Pancreas (tissue), 10 donors: ENCODE results near the gene C1orf105. TPM values are rescaled to one million over a fixed set of nuclear protein-coding genes. Genes with fewer than 3 reads are reported as not detected.

ENCODE experiments used
- ATAC-seq, 4 donors: fragments of 200-7000 bp; cut with Tn5 transposase; one replicate each; pipeline versions ENCODE4 v1.8.0 to v1.9.1; 2020; ENCODE audit warnings: mild to moderate bottlenecking in 4 of 4, moderate library complexity in 4 of 4
- DNase-seq, 6 donors: peaks; one replicate each; pipeline ENCODE4 v3.0.0-alpha.2; 2020
- FAIRE-seq: peaks from 2 replicates; lab custom pipeline; 2012; peaks lifted over from hg19 to GRCh38; lab: Jason Lieb, UNC
- H3K27ac ChIP-seq, 4 donors: fragments of 200-600 bp; sonication (generic); 1 replicate in 3 of 4; 2 replicates in 1 of 4; pipeline versions ENCODE4 v1.5.0 to v1.8.0; 2020
- H3K27me3 ChIP-seq, 4 donors: fragments of 200-600 bp; one replicate each; pipeline ENCODE4 v1.8.0; 2021
- H3K36me3 ChIP-seq, 3 donors: fragments of 200-600 bp; sonication (generic) in 1 of 3; one replicate each; pipeline versions ENCODE4 v1.5.0 to v1.8.0; 2020 to 2021
- H3K4me1 ChIP-seq, 3 donors: fragments of 200-600 bp; one replicate each; pipeline ENCODE4 v1.8.0; 2021
- H3K4me3 ChIP-seq, 4 donors: fragments of 200-600 bp; sonication (generic) in 2 of 4; one replicate each; pipeline versions ENCODE4 v1.5.0 to v1.8.0; 2020 to 2021
- H3K9me3 ChIP-seq, 4 donors: fragments of 200-600 bp; one replicate each; pipeline ENCODE4 v1.8.0; 2021
- WGBS, 2 donors: extraction: QIAGEN DNeasy Blood & Tissue Kit; methylation state at CpG; one replicate each; pipeline ENCODE4 v1.1.7; 2013; 5-methylcytosine and 5-hydroxymethylcytosine counted together
- intact Hi-C, 3 donors: fragments of 100-400 bp; cut with DNase I; formaldehyde crosslinking; loops; one replicate each; pipeline versions ENCODE4 v1.11.1 to v1.14.2; 2022
- polyA plus RNA-seq, 2 donors: library from polyadenylated mRNA; stranded (reverse); fragments of 200-250 nt; gene quantifications; one replicate each; pipeline ENCODE4 v1.2.3, GENCODE V29; 2013
- total RNA-seq, 6 donors: library from RNA; stranded (reverse); fragmentation: NEBNext Ultra II Directional in 4 of 6; extraction: Animal tissue kit (Norgen Biotek cat#: 25700) in 4 of 6; gene quantifications; one replicate each; pipeline versions ENCODE4 v1.2.1 to v1.2.4, GENCODE V29; 2021 to 2023
- TF ChIP-seq, protein P1 (sequence below), 4 donors: fragments of 200-600 bp; sonication (generic) in 3 of 4; IDR thresholded peaks; one replicate each; pipeline versions ENCODE4 v1.5.0 to v1.8.0; 2021; ENCODE audit warnings: antibody characterized with exemption in 4 of 4
- donor health status: healthy with polysubstance abuse.
- donor health status: DM: no; HTN: no; CAD: no; lungs with moderate emphysema.
- donor health status: DM: no; HTN: no; CAD: no.
- donor health status: control.
- donor health status: control.
- donor health status: Bipolar disorder and iron deficiency.
- donor health status: DM: yes; HTN: yes; CAD: no.
- donor health status: DM: no; HTN: no; CAD: no.
- donor health status: DM: no; HTN: no; CAD: no.
- donor health status: DM: yes; HTN: yes; CAD: no.

The C1orf105 gene
- total and polyA plus RNA-seq, 8 donors = not detected

DNA sequence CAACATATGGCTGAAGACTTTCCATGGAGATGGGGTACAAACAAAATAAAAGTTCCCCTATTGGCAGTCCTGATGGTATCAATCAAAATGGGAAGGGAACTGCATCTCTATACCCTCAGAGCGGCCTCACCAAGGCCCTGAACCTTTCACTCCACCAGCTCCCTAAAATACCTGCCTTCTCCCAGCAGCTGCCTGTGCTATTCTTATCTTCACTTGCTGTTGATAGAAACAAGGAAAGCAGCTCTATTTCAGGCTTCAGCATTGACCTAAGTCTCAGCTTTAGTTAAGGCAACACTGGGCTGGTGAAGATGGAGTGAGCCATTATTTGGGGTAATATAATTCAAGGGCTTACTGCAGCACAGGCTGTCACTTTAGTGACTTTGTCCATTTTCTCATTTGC is 45.1 kb downstream of the C1orf105 start:
- WGBS, 2 donors = 49 to 52% methylated on average over 1 of the region's 1 CpG
- peaks cover 0 to 35% (median 8%) of the 10 kb centered on the region in 3 donors for H3K4me1 ChIP-seq
- peak; percentile 49 to 75 (median 66) for ATAC-seq
- H3K36me3 ChIP-seq = no peaks in the 10 kb centered on the region
- no peaks in the 10 kb centered on the region for H3K9me3 ChIP-seq
- intact Hi-C loops = no loop called here
- TF ChIP-seq, protein P1, sequence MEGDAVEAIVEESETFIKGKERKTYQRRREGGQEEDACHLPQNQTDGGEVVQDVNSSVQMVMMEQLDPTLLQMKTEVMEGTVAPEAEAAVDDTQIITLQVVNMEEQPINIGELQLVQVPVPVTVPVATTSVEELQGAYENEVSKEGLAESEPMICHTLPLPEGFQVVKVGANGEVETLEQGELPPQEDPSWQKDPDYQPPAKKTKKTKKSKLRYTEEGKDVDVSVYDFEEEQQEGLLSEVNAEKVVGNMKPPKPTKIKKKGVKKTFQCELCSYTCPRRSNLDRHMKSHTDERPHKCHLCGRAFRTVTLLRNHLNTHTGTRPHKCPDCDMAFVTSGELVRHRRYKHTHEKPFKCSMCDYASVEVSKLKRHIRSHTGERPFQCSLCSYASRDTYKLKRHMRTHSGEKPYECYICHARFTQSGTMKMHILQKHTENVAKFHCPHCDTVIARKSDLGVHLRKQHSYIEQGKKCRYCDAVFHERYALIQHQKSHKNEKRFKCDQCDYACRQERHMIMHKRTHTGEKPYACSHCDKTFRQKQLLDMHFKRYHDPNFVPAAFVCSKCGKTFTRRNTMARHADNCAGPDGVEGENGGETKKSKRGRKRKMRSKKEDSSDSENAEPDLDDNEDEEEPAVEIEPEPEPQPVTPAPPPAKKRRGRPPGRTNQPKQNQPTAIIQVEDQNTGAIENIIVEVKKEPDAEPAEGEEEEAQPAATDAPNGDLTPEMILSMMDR (IDR thresholded peaks at IDR 0.05) = no peak
- FAIRE-seq = no peak
- H3K27ac ChIP-seq = peak overlapping the region in 2 of 4 donors; percentile 44 to 47
- no peaks in the 10 kb centered on the region for H3K27me3 ChIP-seq
- DNase-seq = no peak
- H3K4me3 ChIP-seq = no peak overlapping the region

- FAIRE-seq = no peak
- Histone ChIP-seq H3K4me1 (peaks cover 8 to 43% (median 8%) of the 10 kb centered on the region in 3 donors), H3K4me3 (no peak overlapping the region), H3K9me3 (no peaks in the 10 kb centered on the region), H3K27ac (peak overlapping the region in 2 of 4 donors; percentile 35 to 44), H3K27me3 (no peaks in the 10 kb centered on the region), H3K36me3 (no peaks in the 10 kb centered on the region)
- intact Hi-C loops = no loop called here
- ATAC-seq = peak; percentile 80 to 84 (median 83)
- TF ChIP-seq, protein P1 (IDR thresholded peaks at IDR 0.05) = no peak
- peak in 1 of 6 donors; percentile 42 for DNase-seq
- WGBS, 2 donors = 93 to 99% methylated on average over 3 of the region's 3 CpGs
These were observed 46.4 kb downstream of the C1orf105 start for GRCh38 chr1:172466795-172467407.

DNA sequence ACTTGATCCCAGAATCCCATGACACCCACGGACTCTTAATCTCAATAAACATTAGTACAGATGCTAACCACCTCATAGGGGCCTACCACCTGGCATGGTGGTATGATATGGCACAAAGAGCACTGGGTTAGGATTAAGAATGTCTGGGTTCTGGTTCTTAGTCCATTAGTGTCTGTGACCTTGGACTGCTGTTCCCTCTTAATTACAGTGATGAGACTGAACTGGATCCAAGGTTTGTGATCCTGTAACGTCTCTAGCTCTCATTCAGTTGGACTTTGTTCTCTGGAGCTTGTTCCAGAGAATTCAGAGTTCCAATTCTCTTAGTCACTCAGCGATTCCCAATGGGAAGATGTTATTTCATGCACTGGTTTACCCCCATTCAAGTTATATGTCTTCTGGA is 47.0 kb downstream of the C1orf105 start:
- FAIRE-seq (no peak), ATAC-seq (no peak), DNase-seq (no peak)
- WGBS, 2 donors = 49 to 50% methylated on average over 3 of the region's 3 CpGs
- intact Hi-C loops = no loop called here
- no peaks in the 10 kb centered on the region for H3K27me3 ChIP-seq
- no peaks in the 10 kb centered on the region for H3K9me3 ChIP-seq
- no peaks in the 10 kb centered on the region for H3K36me3 ChIP-seq
- peaks cover 8 to 48% (median 14%) of the 10 kb centered on the region in 3 donors for H3K4me1 ChIP-seq
- H3K27ac ChIP-seq = peak overlapping the region in 1 of 4 donors; percentile 35
- H3K4me3 ChIP-seq = no peak overlapping the region
- TF ChIP-seq, protein P1 (IDR thresholded peaks at IDR 0.05) = no peak

- intact Hi-C loops = no loop called here
- Histone ChIP-seq H3K27me3 (no peaks in the 10 kb centered on the region), H3K4me3 (no peak overlapping the region), H3K9me3 (no peaks in the 10 kb centered on the region), H3K36me3 (no peaks in the 10 kb centered on the region), H3K27ac (no peak overlapping the region), H3K4me1 (peaks cover 13 to 57% (median 22%) of the 10 kb centered on the region in 3 donors)
- TF ChIP-seq, protein P1 (IDR thresholded peaks at IDR 0.05) = no peak
- ATAC-seq = no peak
- FAIRE-seq = no peak
- no peak for DNase-seq
- 88 to 91% methylated on average over 5 of the region's 5 CpGs for WGBS, 2 donors
These were observed 47.8 kb downstream of the C1orf105 start for GRCh38 chr1:172468296-172468695.

DNA sequence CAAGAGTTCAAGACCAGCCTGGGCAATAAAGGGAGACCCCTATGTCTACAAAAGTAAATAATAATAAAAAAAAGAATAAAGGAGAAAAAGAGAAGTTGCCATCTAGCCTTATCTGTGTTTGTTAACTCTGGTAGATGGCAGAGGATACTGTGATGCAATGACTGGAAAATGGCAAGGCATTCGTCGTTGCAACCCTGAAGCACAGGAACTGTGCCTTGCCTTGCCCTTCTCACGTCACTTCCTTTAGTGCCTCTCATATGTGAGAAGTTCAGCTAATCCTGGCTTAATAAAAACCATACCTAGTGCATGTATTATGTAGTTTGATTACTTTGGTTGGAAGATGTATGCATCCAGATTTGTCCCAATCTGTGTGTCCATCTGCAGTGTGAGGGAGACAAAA is 49.2 kb downstream of the C1orf105 start:
- H3K9me3 ChIP-seq = no peaks in the 10 kb centered on the region
- H3K27me3 ChIP-seq = no peaks in the 10 kb centered on the region
- no peak for FAIRE-seq
- peak overlapping the region in 2 of 4 donors; percentile 24 to 76 for H3K27ac ChIP-seq
- H3K36me3 ChIP-seq = no peaks in the 10 kb centered on the region
- no peak overlapping the region for H3K4me3 ChIP-seq
- WGBS, 2 donors = 61 to 65% methylated on average over 3 of the region's 3 CpGs
- TF ChIP-seq, protein P1 (IDR thresholded peaks at IDR 0.05) = no peak
- ATAC-seq = no peak
- no peak for DNase-seq
- intact Hi-C loops = no loop called here
- peaks cover 25 to 66% (median 35%) of the 10 kb centered on the region in 3 donors for H3K4me1 ChIP-seq
